CD4-positive, alpha-beta T cell treated with Interferon gamma for 1 hour (primary cell): ENCODE results near the gene STEAP1.

ENCODE experiments used
- DNase-seq: peaks from one replicate; pipeline ENCODE4 v3.0.0-alpha.2; 2020

The STEAP1 gene

DNA sequence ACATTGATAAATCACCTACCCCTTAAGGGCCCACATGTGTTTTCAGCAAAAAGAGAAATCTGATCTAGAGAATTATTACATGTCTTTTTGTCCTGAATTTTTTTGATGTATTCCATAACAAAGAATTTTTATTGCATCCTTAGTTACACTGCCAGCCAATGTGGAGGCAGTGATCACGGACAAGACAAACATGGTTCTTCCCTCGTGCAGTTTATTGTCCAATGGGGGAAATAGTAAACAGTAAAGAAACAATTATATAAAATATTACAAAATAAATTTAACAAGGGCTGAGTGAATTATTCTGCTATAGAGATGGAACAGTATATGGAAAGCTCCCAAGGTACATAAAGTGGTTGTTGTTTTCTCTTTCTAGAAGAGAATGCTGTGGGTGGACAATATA lies 59.3 kb downstream of the STEAP1 start:
- no peak for DNase-seq
